PFSK-1 (cell line): ENCODE results near the gene QSER1.

Experiments used
- POLR2AphosphoS5 ChIP-seq: IDR thresholded peaks from 2 replicates; pipeline ENCODE4 v1.6.1; 2012; ENCODE audit warnings: low read depth, mild to moderate bottlenecking, control low read depth, low read length, moderate library complexity
- REST ChIP-seq, 2 experiments: IDR thresholded peaks; 2 replicates each; pipeline versions ENCODE4 v1.6.1 to v1.8.0; 2011 to 2012; ENCODE audit warnings: low read depth in 2 of 2, low read length in 2 of 2, control low read depth in 1 of 2, inconsistent platforms in 1 of 2, mild to moderate bottlenecking in 1 of 2, moderate library complexity in 1 of 2; ENCODE audit not compliant: insufficient read depth in 1 of 2

DNA sequence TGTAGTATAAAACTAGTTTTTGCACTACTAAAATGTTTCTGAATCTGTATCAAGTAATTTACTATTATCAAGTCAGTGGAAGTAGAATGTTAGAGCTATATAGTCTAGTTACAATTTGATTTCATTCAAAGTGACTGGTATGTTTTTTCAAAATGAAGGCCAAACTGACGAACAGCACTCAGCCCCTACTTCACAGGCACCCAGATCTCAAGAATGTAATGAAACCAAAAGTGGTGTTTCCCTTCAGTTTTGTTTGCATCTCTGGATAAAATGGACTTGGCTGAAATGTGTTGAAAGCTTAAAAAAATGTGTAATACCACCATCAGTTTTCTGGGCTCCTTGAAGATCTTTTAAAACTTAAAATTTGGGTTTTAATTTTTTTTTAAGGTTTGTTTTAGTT, 46.4 kb downstream of the QSER1 start:
- no peak for TF ChIP-seq REST (IDR thresholded peaks at IDR 0.05; ENCODE audit: insufficient read depth in 1 of 2, low read depth in 2 of 2, low read length in 2 of 2)
- TF ChIP-seq POLR2AphosphoS5: no peak
